ENCODE data around the gene CIAO2B. TPM values are rescaled to one million over a fixed set of nuclear protein-coding genes. Genes with fewer than 3 reads are reported as not detected.

CIAO2B gene
- total RNA-seq, 1 donor from 2014 or later: 69.4 TPM

GRCh38 chr16:66888647-66889615 lies 45.3 kb downstream of the CIAO2B start:
- H3K27me3 ChIP-seq: no peaks in the 10 kb centered on the region
- TF ChIP-seq CTCF (IDR thresholded peaks at IDR 0.05): no peak
- intact Hi-C loops (cut with DNase I): no loop called here
- no peak for ATAC-seq
- H3K9me3 ChIP-seq: no peaks in the 10 kb centered on the region
- H3K36me3 ChIP-seq: peaks cover 37% of the 10 kb centered on the region
- H3K4me3 ChIP-seq: no peak overlapping the region
- no peak for DNase-seq
- no peak overlapping the region for H3K27ac ChIP-seq
- no peaks in the 10 kb centered on the region for H3K4me1 ChIP-seq

- Histone ChIP-seq H3K4me1 (peaks cover 3% of the 10 kb centered on the region), H3K4me3 (no peak overlapping the region), H3K27ac (no peak overlapping the region), H3K9me3 (no peaks in the 10 kb centered on the region), H3K36me3 (peaks cover 37% of the 10 kb centered on the region), H3K27me3 (no peaks in the 10 kb centered on the region)
- no peak for TF ChIP-seq CTCF (IDR thresholded peaks at IDR 0.05)
- intact Hi-C loops (cut with DNase I): no loop called here
- DNase-seq: no peak
- no peak for ATAC-seq
Observed at GRCh38 chr16:66886914-66887313, 47.3 kb downstream of the CIAO2B start.

- peaks cover 37% of the 10 kb centered on the region for H3K36me3 ChIP-seq
- ATAC-seq: no peak
- no peak overlapping the region for H3K27ac ChIP-seq
- DNase-seq: no peak
- intact Hi-C loops (cut with DNase I): no loop called here
- peaks cover 9% of the 10 kb centered on the region for H3K4me1 ChIP-seq
- no peak overlapping the region for H3K4me3 ChIP-seq
- no peak for TF ChIP-seq CTCF (IDR thresholded peaks at IDR 0.05)
- H3K9me3 ChIP-seq: no peaks in the 10 kb centered on the region
- no peaks in the 10 kb centered on the region for H3K27me3 ChIP-seq
Observed at GRCh38 chr16:66886321-66886720, 47.9 kb downstream of the CIAO2B start.

- ATAC-seq (no peak), DNase-seq (no peak)
- Histone ChIP-seq H3K4me1 (peaks cover 15% of the 10 kb centered on the region), H3K9me3 (no peaks in the 10 kb centered on the region), H3K27ac (no peak overlapping the region), H3K36me3 (peaks cover 37% of the 10 kb centered on the region), H3K27me3 (no peaks in the 10 kb centered on the region), H3K4me3 (no peak overlapping the region)
- intact Hi-C loops (cut with DNase I): no loop called here
- no peak for TF ChIP-seq CTCF (IDR thresholded peaks at IDR 0.05)
Observed at GRCh38 chr16:66885491-66885890, 48.7 kb downstream of the CIAO2B start.

- H3K4me1 ChIP-seq: peaks cover 19% of the 10 kb centered on the region
- TF ChIP-seq CTCF (IDR thresholded peaks at IDR 0.05): no peak
- intact Hi-C loops (cut with DNase I): no loop called here
- H3K36me3 ChIP-seq: peaks cover 32% of the 10 kb centered on the region
- ATAC-seq (no peak), DNase-seq (no peak)
- no peak overlapping the region for H3K4me3 ChIP-seq
- H3K27ac ChIP-seq: peak overlapping the region; percentile 8
- no peaks in the 10 kb centered on the region for H3K27me3 ChIP-seq
- H3K9me3 ChIP-seq: no peaks in the 10 kb centered on the region
Observed at GRCh38 chr16:66882702-66883101, 51.5 kb downstream of the CIAO2B start.

Other genes with a start within 250 kb of the CIAO2B start
- gene CMTM4, start 237.7 kb downstream of the CIAO2B start, total RNA-seq: 58.0 TPM
- 122 TPM for gene DYNC1LI2, start 182.8 kb downstream of the CIAO2B start, total RNA-seq
- gene TERB1, start 132.8 kb downstream of the CIAO2B start, total RNA-seq: 0.26 TPM
- gene NAE1, start 103.4 kb downstream of the CIAO2B start, total RNA-seq: 41.8 TPM
- gene CA7, start 90.0 kb downstream of the CIAO2B start, total RNA-seq: not detected
- gene PDP2, start 53.9 kb downstream of the CIAO2B start, total RNA-seq: 22.4 TPM
- gene CDH16, start 15.5 kb downstream of the CIAO2B start, total RNA-seq: not detected
- 11.1 TPM for gene RRAD, start 8.9 kb downstream of the CIAO2B start, total RNA-seq
- gene CES2, start 1.1 kb upstream of the CIAO2B start, total RNA-seq: 35.8 TPM
- gene CES3, start 26.9 kb upstream of the CIAO2B start, total RNA-seq: 3.4 TPM
- 13.3 TPM for gene CES4A, start 54.2 kb upstream of the CIAO2B start, total RNA-seq
- gene CBFB, start 94.7 kb upstream of the CIAO2B start, total RNA-seq: 63.0 TPM
- gene PHAF1, start 175.5 kb upstream of the CIAO2B start, total RNA-seq: 16.4 TPM
- gene B3GNT9, start 216.6 kb upstream of the CIAO2B start, total RNA-seq: 19.3 TPM
- 24.1 TPM for gene TRADD, start 225.5 kb upstream of the CIAO2B start, total RNA-seq
- 34.1 TPM for gene FBXL8, start 225.6 kb upstream of the CIAO2B start, total RNA-seq
- 87.8 TPM for gene HSF4, start 230.3 kb upstream of the CIAO2B start, total RNA-seq
- 59.7 TPM for gene NOL3, start 236.1 kb upstream of the CIAO2B start, total RNA-seq
- 28.4 TPM for gene MATCAP1, start 249.6 kb upstream of the CIAO2B start, total RNA-seq

All from upper lobe of right lung (tissue), 1 donor.